GM23248 (cell line): ENCODE measurements around the gene SKA1.

ENCODE experiments used
- EZH2 ChIP-seq: fragments of 200-600 bp; sonication (generic); IDR thresholded peaks from 2 replicates; pipeline ENCODE4 v1.6.1; 2018; ENCODE audit warnings: antibody characterized with exemption, mild to moderate bottlenecking; ENCODE audit not compliant: insufficient read depth, poor library complexity, severe bottlenecking
- EZH2phosphoT487 ChIP-seq: fragments of 200-600 bp; sonication (generic); IDR thresholded peaks from 2 replicates; pipeline ENCODE4 v1.6.1; 2018; ENCODE audit warnings: antibody characterized with exemption, moderate library complexity, mild to moderate bottlenecking, low read depth; ENCODE audit not compliant: insufficient read depth

- TF ChIP-seq EZH2 (no peak), EZH2phosphoT487 (no peak)
Observed at GRCh38 chr18:50330176-50330575, 44.7 kb upstream of the SKA1 start.
